ENCODE measurements around the gene CDH24. TPM values are rescaled to one million over a fixed set of nuclear protein-coding genes. Genes with fewer than 3 reads are reported as not detected.
A peak's percentile ranks its signal among the peaks of the same experiment; 100 is the strongest.

Gene CDH24
- total and polyA plus RNA-seq, 9 of the 15 experiments (the other 6 are each of a cell fraction or from before 2014, with no cell fraction given), result 0.04 to 16.2 (median 4.9) TPM

GRCh38 chr14:23009939-23010726, 47.2 kb downstream of the CDH24 start, which contains the start of gene C14orf93 (continued):
- TF ChIP-seq ZBTB40 (IDR thresholded peaks at IDR 0.05), result peak; percentile 31
- no peak for TF ChIP-seq ZBTB40 (CRISPR knock-in tag; IDR thresholded peaks at IDR 0.05)
- TF ChIP-seq POLR2A (conservative IDR thresholded peaks at IDR 0.05), result peak; percentile 76
- TF ChIP-seq MAX (CRISPR knock-in tag; IDR thresholded peaks at IDR 0.05), result peak; percentile 26; the same call in 1 of the 2 replicates
- no peak for TF ChIP-seq ZNF212 (CRISPR knock-in tag; IDR thresholded peaks at IDR 0.05)
- no peak for TF ChIP-seq ZNF3 (CRISPR knock-in tag; IDR thresholded peaks at IDR 0.05)
- TF ChIP-seq RHOXF2B (CRISPR knock-in tag; conservative IDR thresholded peaks at IDR 0.05), result no peak
- TF ChIP-seq PML (IDR thresholded peaks at IDR 0.05; ENCODE audit: low read length), result peak; percentile 50; the same call in 1 of the 2 replicates
- no peak for TF ChIP-seq ZNF398 (CRISPR knock-in tag; IDR thresholded peaks at IDR 0.05)
- no peak for TF ChIP-seq ZBTB9 (CRISPR knock-in tag; IDR thresholded peaks at IDR 0.05)
- no peak for TF ChIP-seq XRCC4 (IDR thresholded peaks at IDR 0.05; ENCODE audit: extremely low read depth, insufficient read depth, insufficient read length)
- TF ChIP-seq YY1 (IDR thresholded peaks at IDR 0.05; ENCODE audit: borderline replicate concordance in 1 of 3, control insufficient read depth in 1 of 3, extremely low read depth in 1 of 3, insufficient read depth in 3 of 3, insufficient read length in 1 of 3, insufficient replicate concordance in 2 of 3, low read depth in 1 of 3, low read length in 2 of 3), result peak in 1 of 3 experiments; percentile 54
- TF ChIP-seq OTX1 (CRISPR knock-in tag; IDR thresholded peaks at IDR 0.05), result no peak
- TF ChIP-seq BHLHE40 (IDR thresholded peaks at IDR 0.05; ENCODE audit: low read length), result peak; percentile 76
- TF ChIP-seq ZNF583 (CRISPR knock-in tag; IDR thresholded peaks at IDR 0.05), result no peak
- no peak for TF ChIP-seq SRSF1 (IDR thresholded peaks at IDR 0.05; ENCODE audit: low read depth, low read length)
